Smooth muscle cell (in vitro differentiated cells): ENCODE measurements around the gene CCPG1. TPM values are rescaled to one million over a fixed set of nuclear protein-coding genes. Genes with fewer than 3 reads are reported as not detected.

ENCODE experiments used
- DNase-seq: peaks from one replicate; lab custom pipeline; 2025; ENCODE audit not compliant: unreplicated experiment; lab: John Stamatoyannopoulos, UW
- H2AFZ ChIP-seq: fragments of 200-600 bp; sonication (generic); 2 replicates; pipeline ENCODE4 v1.6.0; 2016; ENCODE audit warnings: antibody characterized with exemption, low read depth, mild to moderate bottlenecking
- H3F3A ChIP-seq: fragments of 200-600 bp; sonication (generic); 2 replicates; pipeline ENCODE4 v1.6.0; 2017; ENCODE audit warnings: antibody characterized with exemption, low read depth
- H3K27ac ChIP-seq: fragments of 200-600 bp; sonication (generic); 2 replicates; pipeline ENCODE4 v1.5.1; 2016; ENCODE audit warnings: low read depth, mild to moderate bottlenecking
- H3K27me3 ChIP-seq: fragments of 200-600 bp; sonication (generic); 2 replicates; pipeline ENCODE4 v1.6.1; 2016; ENCODE audit warnings: low read depth, mild to moderate bottlenecking
- H3K36me3 ChIP-seq: fragments of 200-600 bp; sonication (generic); 2 replicates; pipeline ENCODE4 v1.5.1; 2016; ENCODE audit warnings: low read depth
- H3K4me1 ChIP-seq: fragments of 200-600 bp; sonication (generic); 2 replicates; pipeline ENCODE4 v1.5.1; 2016; ENCODE audit warnings: low read depth
- H3K4me2 ChIP-seq: fragments of 200-600 bp; sonication (generic); 2 replicates; pipeline ENCODE4 v1.6.0; 2016; ENCODE audit warnings: mild to moderate bottlenecking
- H3K4me3 ChIP-seq: fragments of 200-600 bp; sonication (generic); 2 replicates; pipeline ENCODE4 v1.5.1; 2016; ENCODE audit warnings: mild to moderate bottlenecking
- H3K79me2 ChIP-seq: fragments of 200-600 bp; sonication (generic); 2 replicates; pipeline ENCODE4 v1.6.0; 2016; ENCODE audit warnings: low read depth, mild to moderate bottlenecking
- H3K9ac ChIP-seq: fragments of 200-600 bp; sonication (generic); 2 replicates; pipeline ENCODE4 v1.6.0; 2016; ENCODE audit warnings: low read depth
- H3K9me3 ChIP-seq: fragments of 200-600 bp; sonication (generic); replicated peaks from 2 replicates; pipeline ENCODE4 v1.5.1; 2016; ENCODE audit warnings: low read depth
- H4K20me1 ChIP-seq: fragments of 200-600 bp; sonication (generic); 2 replicates; pipeline ENCODE4 v1.6.0; 2016; ENCODE audit warnings: low read depth
- WGBS: methylation state at CpG from one replicate; pipeline ENCODE4 v1.1.7; 2016; ENCODE audit warnings: low lambda C conversion rate; 5-methylcytosine and 5-hydroxymethylcytosine counted together
- polyA plus RNA-seq: library from polyadenylated mRNA; unstranded; fragments of >200 nt; fragmentation: Nextera tagmentation; extraction: Ambion mirVana; gene quantifications from 2 replicates; pipeline ENCODE4 v1.2.1, GENCODE V29; 2016
- total RNA-seq: library from RNA; depleted of rRNA; stranded (reverse); fragments of >200 nt; gene quantifications from 2 replicates; pipeline ENCODE4 v1.2.3, GENCODE V29; 2014
- TF ChIP-seq, protein P1 (sequence below): fragments of 200-600 bp; sonication (generic); IDR thresholded peaks from 2 replicates; pipeline ENCODE4 v1.5.1; 2017; ENCODE audit warnings: borderline replicate concordance, mild to moderate bottlenecking, antibody characterized with exemption; ENCODE audit not compliant: insufficient read depth, poor library complexity, severe bottlenecking

Gene CCPG1
- total and polyA plus RNA-seq, 2 experiments from 2014 or later: 24.9 to 39.1 TPM

DNA sequence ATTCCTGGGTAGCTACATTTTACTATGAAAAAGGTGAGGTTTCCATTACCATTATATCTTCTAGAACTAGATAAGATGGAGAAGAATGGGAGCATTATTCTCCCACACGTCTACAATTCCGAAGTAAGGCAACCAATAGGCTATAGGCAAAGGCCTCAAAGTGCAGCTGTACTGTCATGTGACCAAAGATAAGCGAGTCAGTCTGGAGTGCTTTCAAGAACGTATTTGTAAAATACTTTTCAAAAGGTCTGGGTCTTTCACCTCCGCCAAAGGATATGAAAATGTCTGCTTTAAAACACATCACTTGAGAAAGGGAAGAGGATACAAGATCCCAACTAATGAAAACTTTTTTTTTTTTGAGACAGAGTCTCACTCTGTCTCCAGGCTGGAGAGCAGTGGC is 9.9 kb downstream of the CCPG1 start:
- no peak for DNase-seq
- 93% methylated on average over 5 of the region's 5 CpGs for WGBS
- Histone ChIP-seq H3F3A (no peaks in the 10 kb centered on the region), H3K9ac (no peak overlapping the region), H3K4me1 (peaks cover 2% of the 10 kb centered on the region), H3K27ac (no peak overlapping the region), H3K36me3 (no peaks in the 10 kb centered on the region), H3K4me3 (no peak overlapping the region), H3K9me3 (no peaks in the 10 kb centered on the region), H3K4me2 (no peak overlapping the region), H2AFZ (no peak overlapping the region), H3K79me2 (peaks cover 4% of the 10 kb centered on the region), H4K20me1 (no peaks in the 10 kb centered on the region), H3K27me3 (no peaks in the 10 kb centered on the region)
- TF ChIP-seq, protein P1, sequence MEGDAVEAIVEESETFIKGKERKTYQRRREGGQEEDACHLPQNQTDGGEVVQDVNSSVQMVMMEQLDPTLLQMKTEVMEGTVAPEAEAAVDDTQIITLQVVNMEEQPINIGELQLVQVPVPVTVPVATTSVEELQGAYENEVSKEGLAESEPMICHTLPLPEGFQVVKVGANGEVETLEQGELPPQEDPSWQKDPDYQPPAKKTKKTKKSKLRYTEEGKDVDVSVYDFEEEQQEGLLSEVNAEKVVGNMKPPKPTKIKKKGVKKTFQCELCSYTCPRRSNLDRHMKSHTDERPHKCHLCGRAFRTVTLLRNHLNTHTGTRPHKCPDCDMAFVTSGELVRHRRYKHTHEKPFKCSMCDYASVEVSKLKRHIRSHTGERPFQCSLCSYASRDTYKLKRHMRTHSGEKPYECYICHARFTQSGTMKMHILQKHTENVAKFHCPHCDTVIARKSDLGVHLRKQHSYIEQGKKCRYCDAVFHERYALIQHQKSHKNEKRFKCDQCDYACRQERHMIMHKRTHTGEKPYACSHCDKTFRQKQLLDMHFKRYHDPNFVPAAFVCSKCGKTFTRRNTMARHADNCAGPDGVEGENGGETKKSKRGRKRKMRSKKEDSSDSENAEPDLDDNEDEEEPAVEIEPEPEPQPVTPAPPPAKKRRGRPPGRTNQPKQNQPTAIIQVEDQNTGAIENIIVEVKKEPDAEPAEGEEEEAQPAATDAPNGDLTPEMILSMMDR: no peak

DNA sequence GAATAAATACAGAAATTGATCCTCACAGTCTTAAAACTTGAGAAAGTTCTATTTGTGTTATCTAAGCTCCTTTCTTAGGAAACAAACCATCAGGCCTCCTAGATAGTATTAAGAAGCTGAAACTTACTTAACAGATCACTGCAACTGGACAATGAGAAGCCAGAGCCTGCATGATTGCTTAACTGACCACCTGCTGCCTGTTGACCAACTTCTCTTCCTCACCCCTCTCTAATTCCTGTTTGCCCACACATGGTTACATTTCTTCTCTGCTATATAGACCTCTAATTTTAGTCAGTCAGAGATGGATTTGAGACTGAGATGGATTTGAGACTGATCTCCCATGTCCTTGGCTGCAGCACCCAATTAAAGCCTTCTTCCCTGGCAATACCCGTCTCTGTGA is 13.5 kb downstream of the CCPG1 start:
- H3K36me3 ChIP-seq: no peaks in the 10 kb centered on the region
- TF ChIP-seq, protein P1: no peak
- H3K4me2 ChIP-seq: no peak overlapping the region
- no peak overlapping the region for H3K27ac ChIP-seq
- H3K4me3 ChIP-seq: no peak overlapping the region
- H2AFZ ChIP-seq: no peak overlapping the region
- peaks cover 2% of the 10 kb centered on the region for H3K4me1 ChIP-seq
- H3K9ac ChIP-seq: no peak overlapping the region
- H3K79me2 ChIP-seq: no peaks in the 10 kb centered on the region
- no peaks in the 10 kb centered on the region for H3K27me3 ChIP-seq
- H4K20me1 ChIP-seq: no peaks in the 10 kb centered on the region
- no peaks in the 10 kb centered on the region for H3F3A ChIP-seq
- no peak for DNase-seq
- no peaks in the 10 kb centered on the region for H3K9me3 ChIP-seq
- 96% methylated on average over 1 of the region's 1 CpG for WGBS

DNA sequence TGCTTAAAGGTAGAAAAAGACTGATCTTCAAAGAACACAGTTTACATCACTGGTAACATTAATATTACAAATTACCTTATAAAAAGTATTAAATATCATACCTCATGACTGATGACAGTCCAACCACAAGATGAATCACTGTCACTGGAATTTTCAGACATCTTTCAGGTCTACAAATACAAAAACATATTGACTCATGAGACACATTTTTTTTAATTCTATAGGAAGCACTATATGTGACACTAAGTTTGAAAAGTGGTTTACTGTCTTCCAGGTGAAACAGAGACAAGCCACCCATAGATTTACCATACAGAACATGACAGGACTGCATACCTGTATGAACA is 18.9 kb downstream of the CCPG1 start:
- TF ChIP-seq, protein P1: no peak
- H3K9me3 ChIP-seq: no peaks in the 10 kb centered on the region
- H3K36me3 ChIP-seq: no peaks in the 10 kb centered on the region
- no peak overlapping the region for H2AFZ ChIP-seq
- no peaks in the 10 kb centered on the region for H3F3A ChIP-seq
- H3K27me3 ChIP-seq: no peaks in the 10 kb centered on the region
- DNase-seq: no peak
- H3K4me3 ChIP-seq: no peak overlapping the region
- no peaks in the 10 kb centered on the region for H4K20me1 ChIP-seq
- no peaks in the 10 kb centered on the region for H3K79me2 ChIP-seq
- H3K4me1 ChIP-seq: no peaks in the 10 kb centered on the region
- peak overlapping the region; percentile 10 for H3K27ac ChIP-seq
- H3K4me2 ChIP-seq: no peak overlapping the region
- no peak overlapping the region for H3K9ac ChIP-seq

DNA sequence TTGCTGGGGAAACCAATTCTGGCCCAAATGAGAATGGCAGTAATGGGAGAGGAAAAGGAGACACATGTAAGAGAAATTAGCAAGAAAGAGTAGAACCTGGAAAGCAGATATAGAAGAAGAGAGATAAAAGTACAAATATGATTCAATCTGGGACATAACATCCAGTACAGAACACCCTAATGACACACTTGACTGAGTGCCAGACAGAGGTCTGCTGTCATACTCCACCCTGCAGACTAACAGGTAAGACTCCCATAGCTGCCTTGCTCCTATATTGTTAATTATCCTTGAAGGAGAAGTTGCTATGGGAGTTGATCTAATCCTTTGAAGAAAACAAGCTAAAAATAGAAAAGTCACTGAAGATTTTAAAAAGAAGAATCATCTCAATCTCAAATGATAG is 21.1 kb downstream of the CCPG1 start:
- Histone ChIP-seq H2AFZ (no peak overlapping the region), H3K4me1 (no peaks in the 10 kb centered on the region), H4K20me1 (no peaks in the 10 kb centered on the region), H3K9ac (no peak overlapping the region), H3K27ac (no peak overlapping the region), H3F3A (no peaks in the 10 kb centered on the region), H3K79me2 (no peaks in the 10 kb centered on the region), H3K9me3 (no peaks in the 10 kb centered on the region), H3K36me3 (no peaks in the 10 kb centered on the region), H3K27me3 (no peaks in the 10 kb centered on the region), H3K4me2 (no peak overlapping the region), H3K4me3 (no peak overlapping the region)
- no peak for DNase-seq
- TF ChIP-seq, protein P1: no peak
